ENCODE data around the gene ERLIN1.

The ERLIN1 gene

DNA sequence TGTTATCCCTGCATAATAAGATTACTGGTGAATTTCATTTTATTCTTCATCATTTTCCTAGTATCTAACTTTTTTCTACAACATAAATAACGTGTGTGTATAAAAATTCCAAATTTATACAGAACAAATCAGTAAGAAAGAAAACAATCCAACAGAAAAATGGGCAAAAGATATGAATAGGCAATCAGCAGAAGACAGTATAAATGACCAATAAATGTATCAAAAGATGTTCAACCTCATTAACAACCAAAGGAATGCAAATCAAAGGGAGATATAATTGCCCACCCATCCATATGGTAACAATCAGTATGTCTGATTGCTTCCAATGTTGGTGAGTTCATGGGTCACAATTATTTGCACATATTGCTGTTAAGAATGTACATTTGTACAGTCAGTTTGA is 13.5 kb downstream of the ERLIN1 start:
- DNase-seq (ENCODE audit: extremely low read depth, low read depth): no peak
- TF ChIP-seq, protein P1, sequence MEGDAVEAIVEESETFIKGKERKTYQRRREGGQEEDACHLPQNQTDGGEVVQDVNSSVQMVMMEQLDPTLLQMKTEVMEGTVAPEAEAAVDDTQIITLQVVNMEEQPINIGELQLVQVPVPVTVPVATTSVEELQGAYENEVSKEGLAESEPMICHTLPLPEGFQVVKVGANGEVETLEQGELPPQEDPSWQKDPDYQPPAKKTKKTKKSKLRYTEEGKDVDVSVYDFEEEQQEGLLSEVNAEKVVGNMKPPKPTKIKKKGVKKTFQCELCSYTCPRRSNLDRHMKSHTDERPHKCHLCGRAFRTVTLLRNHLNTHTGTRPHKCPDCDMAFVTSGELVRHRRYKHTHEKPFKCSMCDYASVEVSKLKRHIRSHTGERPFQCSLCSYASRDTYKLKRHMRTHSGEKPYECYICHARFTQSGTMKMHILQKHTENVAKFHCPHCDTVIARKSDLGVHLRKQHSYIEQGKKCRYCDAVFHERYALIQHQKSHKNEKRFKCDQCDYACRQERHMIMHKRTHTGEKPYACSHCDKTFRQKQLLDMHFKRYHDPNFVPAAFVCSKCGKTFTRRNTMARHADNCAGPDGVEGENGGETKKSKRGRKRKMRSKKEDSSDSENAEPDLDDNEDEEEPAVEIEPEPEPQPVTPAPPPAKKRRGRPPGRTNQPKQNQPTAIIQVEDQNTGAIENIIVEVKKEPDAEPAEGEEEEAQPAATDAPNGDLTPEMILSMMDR (IDR thresholded peaks at IDR 0.05; ENCODE audit: low read depth, low read length): no peak

DNA sequence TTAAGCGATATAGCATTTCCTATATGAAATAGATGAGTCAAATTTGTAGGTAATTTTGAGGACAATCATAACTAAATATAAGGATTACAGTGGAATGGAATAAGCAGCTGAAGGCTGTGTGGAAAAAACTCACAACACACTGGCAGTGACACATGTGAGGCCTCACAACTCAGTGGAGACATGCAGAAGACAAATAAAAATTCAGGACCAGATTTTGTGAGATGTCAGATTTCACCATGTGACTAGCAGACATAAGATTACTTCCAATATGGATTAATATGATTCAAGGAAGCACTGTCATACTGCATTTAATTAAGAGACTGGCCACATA is 17.6 kb downstream of the ERLIN1 start:
- TF ChIP-seq, protein P1 (IDR thresholded peaks at IDR 0.05; ENCODE audit: low read depth, low read length): no peak

DNA sequence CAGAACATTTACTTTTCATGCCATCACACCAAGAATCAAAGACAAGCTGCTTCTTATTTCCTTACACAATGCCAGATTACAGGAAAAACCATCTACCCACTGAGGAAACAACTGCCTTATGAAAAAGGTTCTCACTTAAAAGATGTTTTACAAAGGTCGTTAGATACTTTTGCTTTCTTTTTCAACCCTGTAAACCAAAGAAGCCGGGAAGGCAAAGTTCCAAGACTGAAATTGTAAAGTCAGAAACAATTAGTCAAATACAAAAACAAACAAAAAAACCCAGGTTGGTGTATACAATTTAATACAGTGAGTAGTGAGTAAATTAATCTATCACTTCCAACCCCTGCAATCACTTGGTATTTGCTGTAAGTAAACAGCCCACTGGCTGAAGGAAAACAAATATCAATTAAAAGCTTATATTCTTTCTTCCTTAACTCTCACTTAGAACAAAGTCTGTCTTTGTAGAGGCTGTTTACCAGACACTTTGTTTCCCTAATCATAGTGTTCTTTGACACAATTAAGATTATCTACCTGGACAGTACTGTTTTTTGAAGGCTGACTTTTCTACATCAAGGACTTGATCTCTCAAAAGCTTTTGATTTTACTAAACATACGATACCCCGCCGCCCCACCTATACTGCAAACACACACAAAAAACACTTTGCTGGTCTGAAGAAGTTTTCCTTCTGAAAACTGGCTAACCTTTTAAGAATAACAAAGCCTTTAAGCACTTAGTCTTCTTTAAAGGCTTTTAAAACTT is 18.1 kb downstream of the ERLIN1 start:
- TF ChIP-seq, protein P1 (IDR thresholded peaks at IDR 0.05; ENCODE audit: low read depth, low read length): no peak
- DNase-seq (ENCODE audit: extremely low read depth, low read depth): no peak

More for the DNA sequence above, 17.6 kb downstream of the ERLIN1 start:
- no peak for DNase-seq (ENCODE audit: extremely low read depth, low read depth)

DNA sequence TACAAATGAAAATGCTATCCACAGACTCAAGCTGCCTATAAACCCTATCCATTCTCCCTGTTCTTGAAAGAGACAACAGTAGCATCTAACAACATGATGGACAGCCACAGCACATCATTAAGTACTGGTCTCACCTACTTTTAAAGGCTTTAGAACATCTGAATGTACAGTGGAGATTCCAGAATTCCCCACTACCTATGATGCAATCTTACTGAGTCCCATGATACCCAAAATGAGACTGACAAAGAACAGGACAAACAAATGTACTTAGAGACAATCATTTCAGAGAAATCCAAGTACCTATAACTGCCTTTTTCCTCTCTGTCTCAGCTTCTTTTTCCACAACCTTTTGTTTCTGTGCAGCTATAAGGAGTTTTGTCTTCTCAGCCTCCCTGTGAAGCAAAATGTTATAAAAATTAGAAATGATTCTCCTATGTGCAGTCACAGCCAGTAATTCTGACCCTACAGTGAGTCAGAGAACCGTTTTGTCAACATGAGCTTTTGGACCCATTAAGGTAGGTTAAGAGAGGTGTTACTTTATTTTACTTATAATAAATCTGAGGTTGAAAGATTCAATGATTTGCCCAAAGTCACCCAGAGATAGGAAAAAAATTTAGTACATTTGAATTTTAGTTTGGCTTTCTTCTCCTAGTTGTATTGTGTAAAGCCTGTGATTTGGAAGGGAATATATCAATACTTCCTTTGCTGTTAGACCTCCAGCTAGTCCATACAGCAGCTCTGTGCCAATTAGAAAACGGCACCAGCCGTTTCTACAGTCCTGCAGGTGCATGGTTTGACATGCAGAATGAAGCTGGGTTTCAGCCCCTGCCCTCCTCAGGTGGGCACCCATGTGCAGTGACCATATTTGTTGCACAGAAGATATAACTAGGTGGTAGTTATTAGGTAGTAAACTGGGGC is 21.9 kb downstream of the ERLIN1 start:
- no peak for DNase-seq (ENCODE audit: extremely low read depth, low read depth)
- TF ChIP-seq, protein P1 (IDR thresholded peaks at IDR 0.05; ENCODE audit: low read depth, low read length): no peak

DNA sequence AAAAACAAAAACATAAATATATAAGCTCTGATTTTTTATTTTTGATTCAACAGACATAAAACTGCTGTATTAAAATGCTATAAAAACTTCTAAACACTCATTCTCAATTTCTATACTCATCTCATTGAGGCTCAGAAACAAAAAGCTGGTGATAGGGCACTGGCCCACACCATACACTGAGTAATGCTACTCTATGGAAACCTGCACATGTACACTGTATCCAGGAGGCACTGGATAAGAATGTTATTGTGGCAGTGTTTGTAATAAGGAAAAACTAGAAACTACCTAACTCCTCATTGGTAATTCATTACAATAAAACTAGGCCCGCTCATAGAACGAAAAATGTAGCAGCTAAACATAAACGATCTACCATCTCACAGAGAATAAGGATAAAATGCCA is 23.1 kb downstream of the ERLIN1 start:
- TF ChIP-seq, protein P1 (IDR thresholded peaks at IDR 0.05; ENCODE audit: low read depth, low read length): no peak
- DNase-seq (ENCODE audit: extremely low read depth, low read depth): no peak

DNA sequence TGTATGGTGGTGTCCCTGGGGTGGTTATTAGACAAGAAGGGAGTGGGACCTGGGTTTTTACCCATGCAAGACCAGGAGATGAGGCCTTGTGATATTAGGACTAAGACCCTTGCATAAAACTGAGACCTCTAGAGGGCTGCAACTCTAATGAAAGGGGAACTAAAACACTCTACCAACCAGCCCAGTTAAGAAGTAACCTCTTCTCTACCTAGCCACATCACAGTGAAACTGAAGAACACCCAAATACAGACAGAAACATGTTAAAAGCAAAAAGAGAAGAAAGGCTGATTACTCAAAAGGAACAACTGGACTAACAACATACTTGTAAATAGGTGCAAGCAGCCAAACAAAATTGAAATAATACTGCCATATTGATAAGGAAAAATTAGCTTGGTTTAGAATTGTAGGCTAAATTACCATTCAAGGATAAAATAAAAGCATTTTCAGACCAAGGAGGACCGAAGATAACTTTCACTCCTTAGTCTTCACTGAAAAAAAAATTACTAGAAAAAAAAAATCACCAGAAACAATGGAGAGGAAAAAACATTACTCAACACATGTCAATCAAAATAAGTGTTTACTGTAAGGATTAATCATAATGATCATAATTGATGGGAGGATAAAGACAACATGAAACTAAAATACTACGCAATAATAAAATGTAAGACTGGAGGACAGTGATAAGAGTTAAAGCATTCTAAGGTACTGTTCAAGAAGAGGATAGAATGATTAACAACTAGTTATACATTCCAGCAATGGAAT is 27.6 kb downstream of the ERLIN1 start:
- TF ChIP-seq, protein P1 (IDR thresholded peaks at IDR 0.05; ENCODE audit: low read depth, low read length): no peak
- DNase-seq (ENCODE audit: extremely low read depth, low read depth): no peak

Data from AG09319 (cell line).